K562 (cell line): ENCODE data around the gene CACNA1S. TPM values are rescaled to one million over a fixed set of nuclear protein-coding genes. Genes with fewer than 3 reads are reported as not detected.

Experiments
- ADNP ChIP-seq: fragments of 200-800 bp; sonication (Bioruptor generic); IDR thresholded peaks from 2 replicates; pipeline ENCODE4 v1.6.1; 2016; ENCODE audit warnings: missing genetic modification characterization, missing compliant biosample characterization
- BRD4 ChIP-seq: fragments of 200-600 bp; sonication (generic); IDR thresholded peaks from 2 replicates; pipeline ENCODE4 v1.6.1; 2017; ENCODE audit warnings: inconsistent platforms
- CEBPB ChIP-seq: fragments of 450-650 bp; IDR thresholded peaks from 2 replicates; pipeline ENCODE4 v1.6.1; 2016; ENCODE audit warnings: missing genetic modification characterization, missing compliant biosample characterization
- CEBPG ChIP-seq, 3 experiments: fragments of 200-800 bp in 1 of 3; sonication (Bioruptor generic) in 1 of 3; sonication (generic) in 1 of 3; formaldehyde crosslinking in 1 of 3; IDR thresholded peaks in 2 of 3; conservative IDR thresholded peaks in 1 of 3; 2 replicates each; pipeline versions ENCODE4 v1.6.1 to v1.8.0; 2016 to 2022; ENCODE audit warnings: missing compliant biosample characterization in 2 of 3, missing genetic modification characterization in 2 of 3, mild to moderate bottlenecking in 1 of 3, missing genetic modification reagents in 1 of 3
- DACH1 ChIP-seq: fragments of 450-650 bp; IDR thresholded peaks from 2 replicates; pipeline ENCODE4 v1.6.1; 2018; ENCODE audit not compliant: partially characterized antibody
- E2F4 ChIP-seq: sonication (generic); formaldehyde crosslinking; IDR thresholded peaks from 2 replicates; pipeline ENCODE4 v1.8.0; 2022; ENCODE audit warnings: mild to moderate bottlenecking, low read depth, missing genetic modification reagents
- EGR1 ChIP-seq: fragments of 450-650 bp; conservative IDR thresholded peaks from 2 replicates; pipeline ENCODE4 v1.6.1; 2017; ENCODE audit warnings: mild to moderate bottlenecking
- ELF1 ChIP-seq: fragments of 200-800 bp; sonication (Bioruptor generic); IDR thresholded peaks from 2 replicates; pipeline ENCODE4 v1.6.1; 2016; ENCODE audit warnings: missing genetic modification characterization, missing compliant biosample characterization
- FIP1L1 ChIP-seq: fragments of 200-400 bp; formaldehyde crosslinking; IDR thresholded peaks from 2 replicates; pipeline ENCODE4 v1.6.1; 2018; ENCODE audit warnings: mild to moderate bottlenecking, low read depth, low read length; ENCODE audit not compliant: poor library complexity, severe bottlenecking
- HMG20B ChIP-seq: fragments of 250-450 bp; sonication (Bioruptor Pico); IDR thresholded peaks from 2 replicates; pipeline ENCODE4 v1.5.0; 2021; ENCODE audit warnings: mild to moderate bottlenecking
- KAT7 ChIP-seq: sonication (generic); formaldehyde crosslinking; IDR thresholded peaks from 2 replicates; pipeline ENCODE4 v1.8.0; 2022; ENCODE audit warnings: missing genetic modification reagents, mild to moderate bottlenecking, borderline replicate concordance
- L3MBTL2 ChIP-seq: fragments of 450-650 bp; IDR thresholded peaks from 2 replicates; pipeline ENCODE4 v1.6.1; 2016; ENCODE audit warnings: mild to moderate bottlenecking, moderate library complexity
- LCOR ChIP-seq: sonication (generic); formaldehyde crosslinking; IDR thresholded peaks from 2 replicates; pipeline ENCODE4 v1.8.0; 2022; ENCODE audit warnings: mild to moderate bottlenecking, missing genetic modification reagents
- MBD2 ChIP-seq: sonication (generic); IDR thresholded peaks from 2 replicates; pipeline ENCODE4 v1.6.1; 2016; ENCODE audit warnings: low read depth, borderline replicate concordance
- MTA1 ChIP-seq: fragments of 450-650 bp; IDR thresholded peaks from 2 replicates; pipeline ENCODE4 v1.6.1; 2017; ENCODE audit warnings: borderline replicate concordance
- PKNOX1 ChIP-seq: fragments of 450-650 bp; IDR thresholded peaks from 2 replicates; pipeline ENCODE4 v1.6.1; 2016
- POLR2A ChIP-seq: fragments of 450-650 bp; conservative IDR thresholded peaks from 2 replicates; pipeline ENCODE4 v1.6.1; 2016
- POLR2B ChIP-seq: fragments of 450-650 bp; IDR thresholded peaks from 2 replicates; pipeline ENCODE4 v1.6.1; 2018; ENCODE audit warnings: low read depth; ENCODE audit not compliant: partially characterized antibody
- RBM17 ChIP-seq: fragments of 200-400 bp; formaldehyde crosslinking; IDR thresholded peaks from 2 replicates; pipeline ENCODE4 v1.6.1; 2017; ENCODE audit warnings: low read depth, mild to moderate bottlenecking, low read length, borderline replicate concordance
- STAT5A ChIP-seq: IDR thresholded peaks from 2 replicates; pipeline ENCODE4 v1.6.1; 2012; ENCODE audit warnings: low read length, inconsistent platforms, borderline replicate concordance
- TAF1 ChIP-seq: IDR thresholded peaks from 2 replicates; pipeline ENCODE4 v1.6.1; 2011; ENCODE audit warnings: mild to moderate bottlenecking, low read length, moderate library complexity; ENCODE audit not compliant: insufficient read depth, control insufficient read depth, severe bottlenecking; ENCODE audit errors: extremely low read depth
- ZBTB17 ChIP-seq: fragments of 450-650 bp; formaldehyde crosslinking; IDR thresholded peaks from 2 replicates; pipeline ENCODE4 v1.4.0; 2020; ENCODE audit warnings: mild to moderate bottlenecking
- ZBTB7A ChIP-seq: IDR thresholded peaks from 2 replicates; pipeline ENCODE4 v1.6.1; 2011; ENCODE audit warnings: low read depth, mild to moderate bottlenecking, low read length, moderate library complexity, borderline replicate concordance; ENCODE audit not compliant: control insufficient read depth
- ZKSCAN1 ChIP-seq: fragments of 150-350 bp; IDR thresholded peaks from 2 replicates; pipeline ENCODE4 v1.6.1; 2016; ENCODE audit warnings: low read depth, low read length
- ZKSCAN3 ChIP-seq: fragments of 250-450 bp; sonication (Bioruptor Pico); IDR thresholded peaks from 2 replicates; pipeline ENCODE4 v1.4.0; 2020
- ZNF699 ChIP-seq: fragments of 250-450 bp; sonication (Bioruptor Pico); IDR thresholded peaks from 2 replicates; pipeline ENCODE4 v1.8.0; 2021; ENCODE audit warnings: mild to moderate bottlenecking, moderate library complexity; ENCODE audit not compliant: insufficient replicate concordance
- polyA plus RNA-seq, 8 experiments: library from polyadenylated mRNA; depleted of rRNA in 4 of 8; stranded (reverse) in 5 of 8; unstranded in 3 of 8; fragments of >200 nt; fragmentation: Nextera tagmentation in 2 of 8; fragmentation: Illumina TruSeq in 1 of 8; extraction: Ambion mirVana in 2 of 8; extraction: Trizol in 1 of 8; gene quantifications; 2 replicates each; pipeline versions ENCODE4 v1.2.1 to v1.2.3, GENCODE V29; 2011 to 2014; ENCODE audit warnings: inconsistent platforms in 1 of 8, missing spikeins in 1 of 8
- total RNA-seq, 7 experiments: library from RNA; depleted of rRNA in 6 of 7; stranded (reverse); fragments of >200 nt in 6 of 7; fragmentation: Illumina TruSeq in 2 of 7; extraction: Trizol in 2 of 7; gene quantifications; 2 replicates each; pipeline versions ENCODE4 v1.2.1 to v1.2.3, GENCODE V29; 2011 to 2021; ENCODE audit warnings: low replicate concordance in 1 of 7
- TF ChIP-seq, protein P1 (sequence below): fragments of 450-650 bp; formaldehyde crosslinking; IDR thresholded peaks from 2 replicates; pipeline ENCODE4 v1.4.0; 2020; ENCODE audit warnings: mild to moderate bottlenecking, mixed read lengths

CACNA1S gene
- total and polyA plus RNA-seq, 9 of the 15 experiments (the other 6 are each of a cell fraction or from before 2014, with no cell fraction given): not detected

- peak; percentile 84 for TF ChIP-seq ADNP (tag)
- TF ChIP-seq ZBTB17 (CRISPR knock-in tag): no peak; the same call in 1 of the 2 replicates
- TF ChIP-seq ELF1 (tag): peak; percentile 81
- peak; percentile 55 for TF ChIP-seq POLR2A
- TF ChIP-seq DACH1: peak; percentile 8
- 0 out of 2 replicates have a peak, but pooled peaks have one; percentile 6 for TF ChIP-seq ZBTB7A
- TF ChIP-seq CEBPB: peak; percentile 95
- no peak; the same call in 1 of the 2 replicates for TF ChIP-seq MTA1
- no peak for TF ChIP-seq HMG20B (CRISPR knock-in tag)
- TF ChIP-seq ZNF699 (CRISPR knock-in tag): no peak
- no peak for TF ChIP-seq ZKSCAN1
- no peak for TF ChIP-seq RBM17
- no peak for TF ChIP-seq FIP1L1
- peak; percentile 63 for TF ChIP-seq POLR2B
- no peak for TF ChIP-seq STAT5A
- peak; percentile 74; the same call in 1 of the 2 replicates for TF ChIP-seq L3MBTL2
- TF ChIP-seq KAT7 (CRISPR knock-in tag): 0 out of 2 replicates have a peak, but pooled peaks have one; percentile 43
- 0 out of 2 replicates have a peak, but pooled peaks have one; percentile 34 for TF ChIP-seq MBD2
- no peak for TF ChIP-seq ZKSCAN3
- TF ChIP-seq, protein P1, sequence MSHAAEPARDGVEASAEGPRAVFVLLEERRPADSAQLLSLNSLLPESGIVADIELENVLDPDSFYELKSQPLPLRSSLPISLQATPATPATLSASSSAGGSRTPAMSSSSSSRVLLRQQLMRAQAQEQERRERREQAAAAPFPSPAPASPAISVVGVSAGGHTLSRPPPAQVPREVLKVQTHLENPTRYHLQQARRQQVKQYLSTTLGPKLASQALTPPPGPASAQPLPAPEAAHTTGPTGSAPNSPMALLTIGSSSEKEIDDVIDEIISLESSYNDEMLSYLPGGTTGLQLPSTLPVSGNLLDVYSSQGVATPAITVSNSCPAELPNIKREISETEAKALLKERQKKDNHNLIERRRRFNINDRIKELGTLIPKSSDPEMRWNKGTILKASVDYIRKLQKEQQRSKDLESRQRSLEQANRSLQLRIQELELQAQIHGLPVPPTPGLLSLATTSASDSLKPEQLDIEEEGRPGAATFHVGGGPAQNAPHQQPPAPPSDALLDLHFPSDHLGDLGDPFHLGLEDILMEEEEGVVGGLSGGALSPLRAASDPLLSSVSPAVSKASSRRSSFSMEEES (CRISPR knock-in tag): no peak
- peak; percentile 68; the same call in 1 of the 2 replicates for TF ChIP-seq LCOR (CRISPR knock-in tag)
- TF ChIP-seq CEBPG (CRISPR knock-in tag; IDR thresholded peaks at IDR 0.05): peak; percentile 93
- TF ChIP-seq CEBPG (tag; conservative IDR thresholded peaks at IDR 0.05 in 1 of 2, IDR thresholded peaks at IDR 0.05 in 1 of 2): peak; percentile 93 to 94
- 0 out of 2 replicates have a peak, but pooled peaks have one; percentile 31 for TF ChIP-seq E2F4 (CRISPR knock-in tag)
- TF ChIP-seq BRD4: no peak
- TF ChIP-seq PKNOX1: peak; percentile 44; the same call in 1 of the 2 replicates
- peak; percentile 50 for TF ChIP-seq EGR1
- peak; percentile 46 for TF ChIP-seq TAF1
Observed at GRCh38 chr1:201019321-201019977, 92.8 kb downstream of the CACNA1S start (continued).
